ENCODE data around the gene EFNB1. TPM values are rescaled to one million over a fixed set of nuclear protein-coding genes. Genes with fewer than 3 reads are reported as not detected.

Gene EFNB1
- total RNA-seq, 1 donor, result 7.4 TPM

DNA sequence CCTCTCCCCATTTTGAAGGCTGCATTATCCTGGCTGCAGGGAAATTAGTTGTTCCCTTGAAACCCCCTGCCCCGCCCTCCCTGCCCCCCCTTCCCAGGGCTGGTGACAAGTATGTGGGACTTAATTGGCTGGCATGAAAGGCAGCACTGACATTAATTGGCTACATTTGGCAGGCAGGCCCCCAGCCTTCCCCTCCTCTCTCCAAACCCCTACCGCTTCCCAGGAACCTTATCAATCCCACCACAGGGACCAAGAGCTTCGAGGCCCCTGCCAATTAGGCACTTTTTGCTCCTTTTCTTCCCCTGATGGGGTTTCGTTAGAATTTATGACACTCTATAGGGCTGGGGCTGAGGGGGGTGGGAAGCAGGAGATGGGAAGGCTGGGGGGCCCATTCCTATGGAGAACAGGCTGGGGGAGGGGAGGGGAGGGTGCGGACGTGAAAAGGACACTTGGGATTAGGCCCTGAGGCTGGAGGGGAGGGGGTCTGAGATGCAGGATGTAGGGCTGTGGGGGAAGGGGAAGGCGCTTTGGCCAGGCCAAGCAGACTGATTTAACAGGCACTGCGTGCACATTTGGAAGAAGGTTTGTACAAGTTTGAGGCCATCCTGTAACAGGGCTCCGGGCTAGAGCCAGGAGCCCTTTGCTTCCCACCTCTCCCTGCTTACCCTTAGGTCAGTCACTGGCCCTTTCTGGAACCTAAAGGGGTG, 52.2 kb downstream of the EFNB1 start:
- no peak for TF ChIP-seq CTCF (IDR thresholded peaks at IDR 0.05; ENCODE audit: insufficient read depth, low read length)
- H3K4me3 ChIP-seq (ENCODE audit: low read depth, low read length), result no peak overlapping the region
- DNase-seq (ENCODE audit: low read depth), result no peak

- H3K4me3 ChIP-seq (ENCODE audit: low read depth, low read length), result no peak overlapping the region
- DNase-seq (ENCODE audit: low read depth), result no peak
- TF ChIP-seq CTCF (IDR thresholded peaks at IDR 0.05; ENCODE audit: insufficient read depth, low read length), result no peak
Measured at GRCh38 chrX:68881911-68882310, 53.1 kb downstream of the EFNB1 start.

DNA sequence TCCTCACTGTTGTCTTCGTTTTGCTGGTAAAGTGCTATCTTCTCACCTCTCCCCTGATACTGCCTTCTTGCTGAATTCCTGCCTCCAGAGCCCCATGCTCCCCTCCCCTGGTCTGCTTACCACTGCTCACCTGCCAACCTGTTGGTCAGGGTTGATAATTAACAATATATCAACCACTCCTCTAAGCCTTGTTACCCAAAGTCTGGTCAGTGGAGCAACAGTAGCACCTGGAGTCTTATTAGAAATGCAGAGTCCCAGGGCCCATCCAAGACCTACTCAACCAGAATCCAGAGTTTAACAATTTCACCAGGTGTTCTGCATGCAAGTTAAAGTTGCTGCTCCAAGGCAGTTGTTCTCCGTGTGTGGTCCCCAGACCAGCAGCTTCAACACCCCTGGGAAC, 55.0 kb downstream of the EFNB1 start:
- no peak for TF ChIP-seq CTCF (IDR thresholded peaks at IDR 0.05; ENCODE audit: insufficient read depth, low read length)
- DNase-seq (ENCODE audit: low read depth), result no peak
- H3K4me3 ChIP-seq (ENCODE audit: low read depth, low read length), result no peak overlapping the region

- TF ChIP-seq CTCF (IDR thresholded peaks at IDR 0.05; ENCODE audit: insufficient read depth, low read length), result no peak
- DNase-seq (ENCODE audit: low read depth), result no peak
- H3K4me3 ChIP-seq (ENCODE audit: low read depth, low read length), result no peak overlapping the region
Measured at GRCh38 chrX:68889249-68889648, 60.4 kb downstream of the EFNB1 start.

Other genes starting within 250 kb of the EFNB1 start
- gene STARD8, start 181.4 kb upstream of the EFNB1 start, total RNA-seq (ENCODE audit: low replicate concordance), result 1.1 and 2.9 TPM in 2 replicates

Measured in fibroblast of the aortic adventitia (primary cell).